SIG-M5 (cell line): ENCODE data around the gene PSMB7.

Experiments used
- DNase-seq: peaks from one replicate; lab custom pipeline; 2025; lab: John Stamatoyannopoulos, UW

PSMB7 gene

GRCh38 chr9:124345063-124345462 lies 70.2 kb downstream of the PSMB7 start:
- DNase-seq: no peak

- DNase-seq: no peak
These were observed 70.8 kb downstream of the PSMB7 start for GRCh38 chr9:124344291-124345050.

GRCh38 chr9:124343533-124344290 lies 71.5 kb downstream of the PSMB7 start:
- DNase-seq: no peak

- DNase-seq: no peak
These were observed 72.3 kb downstream of the PSMB7 start for GRCh38 chr9:124342776-124343485.

GRCh38 chr9:124342402-124342775 lies 72.9 kb downstream of the PSMB7 start:
- no peak for DNase-seq

- no peak for DNase-seq
These were observed 73.6 kb downstream of the PSMB7 start for GRCh38 chr9:124341455-124342170.

GRCh38 chr9:124340219-124341069 lies 74.8 kb downstream of the PSMB7 start:
- no peak for DNase-seq

GRCh38 chr9:124339603-124340146 lies 75.6 kb downstream of the PSMB7 start:
- no peak for DNase-seq

GRCh38 chr9:124337562-124337961 lies 77.7 kb downstream of the PSMB7 start:
- no peak for DNase-seq

- DNase-seq: no peak
These were observed 79.9 kb downstream of the PSMB7 start for GRCh38 chr9:124335320-124335707.

- no peak for DNase-seq
These were observed 80.5 kb downstream of the PSMB7 start for GRCh38 chr9:124334568-124335319.

- no peak for DNase-seq
These were observed 82.1 kb downstream of the PSMB7 start for GRCh38 chr9:124333203-124333579.

GRCh38 chr9:124332361-124333202 lies 82.7 kb downstream of the PSMB7 start:
- no peak for DNase-seq

- no peak for DNase-seq
These were observed 83.7 kb downstream of the PSMB7 start for GRCh38 chr9:124331580-124331979.

GRCh38 chr9:124330011-124330697 lies 85.1 kb downstream of the PSMB7 start:
- DNase-seq: no peak

- DNase-seq: no peak
These were observed 85.9 kb downstream of the PSMB7 start for GRCh38 chr9:124329206-124329792.

GRCh38 chr9:124328285-124328684 lies 87.0 kb downstream of the PSMB7 start:
- no peak for DNase-seq

GRCh38 chr9:124327491-124327890 lies 87.8 kb downstream of the PSMB7 start:
- DNase-seq: no peak
